ENCODE measurements around the gene SETD4. TPM values are rescaled to one million over a fixed set of nuclear protein-coding genes. Genes with fewer than 3 reads are reported as not detected.

Gene SETD4
- total RNA-seq, 1 donor from 2014 or later = 35.9 TPM

DNA sequence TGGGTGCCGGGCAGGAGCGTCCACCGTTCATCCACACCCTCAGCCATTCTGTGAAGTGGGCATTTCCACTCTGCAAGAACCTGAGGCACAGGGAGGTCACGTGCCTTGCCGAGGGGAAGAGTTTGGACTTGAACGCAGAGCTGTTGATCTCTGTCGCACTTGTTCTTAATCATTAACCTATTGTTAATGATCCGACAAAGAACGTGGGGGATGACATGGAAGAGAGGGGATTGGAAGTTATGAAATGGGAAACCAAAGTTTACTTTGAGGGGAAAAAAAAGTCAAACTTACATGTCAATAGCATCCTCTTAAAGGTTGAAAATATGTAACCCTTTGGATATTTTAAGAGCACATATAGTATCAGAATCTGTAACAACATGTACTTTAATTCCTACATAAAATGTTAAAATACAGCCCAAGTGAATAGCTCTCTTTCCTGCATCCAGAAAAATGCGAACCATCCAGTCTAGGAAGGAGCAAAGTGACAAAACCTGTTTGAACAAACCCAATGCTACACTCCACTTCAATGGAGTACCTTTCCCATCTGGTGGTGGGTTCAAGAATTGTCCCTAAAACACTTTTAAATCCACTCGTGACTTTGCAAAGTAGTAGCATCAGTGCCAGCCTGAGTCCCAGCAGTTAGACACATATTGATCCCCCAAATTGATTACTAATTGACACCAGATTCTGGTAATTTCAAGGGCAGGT is 75.5 kb downstream of the SETD4 start:
- H3K4me3 ChIP-seq = no peak overlapping the region
- no peak overlapping the region for H3K27ac ChIP-seq
- H3K9me3 ChIP-seq = no peaks in the 10 kb centered on the region
- intact Hi-C loops (cut with DNase I) = no loop called here
- TF ChIP-seq, protein P1, sequence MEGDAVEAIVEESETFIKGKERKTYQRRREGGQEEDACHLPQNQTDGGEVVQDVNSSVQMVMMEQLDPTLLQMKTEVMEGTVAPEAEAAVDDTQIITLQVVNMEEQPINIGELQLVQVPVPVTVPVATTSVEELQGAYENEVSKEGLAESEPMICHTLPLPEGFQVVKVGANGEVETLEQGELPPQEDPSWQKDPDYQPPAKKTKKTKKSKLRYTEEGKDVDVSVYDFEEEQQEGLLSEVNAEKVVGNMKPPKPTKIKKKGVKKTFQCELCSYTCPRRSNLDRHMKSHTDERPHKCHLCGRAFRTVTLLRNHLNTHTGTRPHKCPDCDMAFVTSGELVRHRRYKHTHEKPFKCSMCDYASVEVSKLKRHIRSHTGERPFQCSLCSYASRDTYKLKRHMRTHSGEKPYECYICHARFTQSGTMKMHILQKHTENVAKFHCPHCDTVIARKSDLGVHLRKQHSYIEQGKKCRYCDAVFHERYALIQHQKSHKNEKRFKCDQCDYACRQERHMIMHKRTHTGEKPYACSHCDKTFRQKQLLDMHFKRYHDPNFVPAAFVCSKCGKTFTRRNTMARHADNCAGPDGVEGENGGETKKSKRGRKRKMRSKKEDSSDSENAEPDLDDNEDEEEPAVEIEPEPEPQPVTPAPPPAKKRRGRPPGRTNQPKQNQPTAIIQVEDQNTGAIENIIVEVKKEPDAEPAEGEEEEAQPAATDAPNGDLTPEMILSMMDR (IDR thresholded peaks at IDR 0.05) = no peak
- H3K27me3 ChIP-seq = no peaks in the 10 kb centered on the region
- H3K4me1 ChIP-seq = no peaks in the 10 kb centered on the region
- H3K36me3 ChIP-seq = no peaks in the 10 kb centered on the region
- no peak for DNase-seq (ENCODE audit: low spot score in 2 of 2)

Other genes starting within 250 kb of the SETD4 start
- gene CBR1, start 9.5 kb upstream of the SETD4 start, total RNA-seq = 101 TPM
- 59.2 TPM for gene CBR3, start 74.6 kb upstream of the SETD4 start, total RNA-seq
- gene DOP1B, start 96.3 kb upstream of the SETD4 start, total RNA-seq = 4.5 TPM

All from ascending aorta (tissue), 2 donors.